Retinal pigment epithelial cell (primary cell): Measurements from ENCODE around the gene STH.

Experiments
- DNase-seq: peaks from one replicate; pipeline ENCODE4 v3.0.0-alpha.2; 2010; ENCODE audit warnings: low read depth
- H3K4me3 ChIP-seq: 2 replicates; pipeline ENCODE4 v1.5.1; 2011; ENCODE audit warnings: mild to moderate bottlenecking, low read length, control low read depth, moderate library complexity
- CTCF ChIP-seq: conservative IDR thresholded peaks from 2 replicates; pipeline ENCODE4 v1.5.1; 2011; ENCODE audit warnings: low read depth, low read length, control low read depth, inconsistent platforms

STH gene

DNA sequence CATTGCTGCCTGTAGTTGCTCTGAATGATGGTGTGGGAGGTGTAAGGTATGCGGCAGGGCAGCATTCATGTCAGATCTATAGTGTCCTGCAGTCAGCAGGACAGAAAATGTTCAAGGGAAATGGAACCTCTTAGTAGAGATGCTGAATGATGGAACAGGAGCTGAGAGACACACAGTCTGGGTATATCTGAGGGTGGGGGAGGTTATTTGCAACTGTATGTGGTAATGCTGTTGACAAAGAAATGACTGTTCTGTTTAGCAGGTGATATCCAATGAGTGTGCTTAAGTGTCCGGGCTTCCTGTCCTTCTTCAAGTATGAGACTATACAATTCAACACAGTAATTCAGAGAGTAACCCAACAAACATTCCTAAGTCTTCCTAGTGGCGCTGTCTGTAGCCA, 46.6 kb downstream of the STH start:
- H3K4me3 ChIP-seq = no peak overlapping the region
- DNase-seq = no peak
- no peak for TF ChIP-seq CTCF

- no peak overlapping the region for H3K4me3 ChIP-seq
- DNase-seq = no peak
- TF ChIP-seq CTCF = no peak
Observed at GRCh38 chr17:46046957-46047356, 47.9 kb downstream of the STH start.

- DNase-seq = no peak
- H3K4me3 ChIP-seq = no peak overlapping the region
- no peak for TF ChIP-seq CTCF
Observed at GRCh38 chr17:46047398-46047797, 48.3 kb downstream of the STH start.

GRCh38 chr17:46047856-46048255, 48.8 kb downstream of the STH start:
- no peak overlapping the region for H3K4me3 ChIP-seq
- DNase-seq = no peak
- TF ChIP-seq CTCF = no peak
